ENCODE results near the gene IGSF8. TPM values are rescaled to one million over a fixed set of nuclear protein-coding genes. Genes with fewer than 3 reads are reported as not detected.
"Not testable (repeated sequence)": the region's sequence is repeated elsewhere in the genome, so short reads cannot be mapped to it uniquely, and the experiment has no call there.

The IGSF8 gene
- total RNA-seq, 1 donor, result 52.0 TPM

GRCh38 chr1:160127865-160128523 lies 29.6 kb upstream of the IGSF8 start:
- DNase-seq (ENCODE audit: low read depth in 2 of 3, low spot score in 2 of 3), result no peak

- DNase-seq (ENCODE audit: low read depth in 2 of 3, low spot score in 2 of 3), result no peak
These were observed 29.0 kb upstream of the IGSF8 start for GRCh38 chr1:160127381-160127780.

DNA sequence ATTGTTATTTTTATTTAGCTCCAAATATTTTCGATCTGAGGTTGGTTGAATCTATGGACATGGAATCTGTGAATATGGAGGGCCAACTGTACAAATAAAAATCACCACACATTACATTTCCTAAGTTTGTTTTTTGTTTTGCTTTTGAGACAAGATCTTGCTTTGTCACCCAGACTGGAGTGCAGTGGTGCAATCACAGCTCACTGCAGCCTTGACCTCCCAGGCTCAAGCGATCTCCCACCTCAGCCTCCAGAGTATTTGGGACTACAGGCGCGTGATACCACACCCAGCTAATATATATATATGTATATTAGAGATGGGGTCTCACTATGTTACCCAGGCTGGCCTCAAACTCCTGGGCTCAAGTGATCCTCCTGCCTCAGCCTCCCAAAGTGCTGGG lies 27.9 kb upstream of the IGSF8 start:
- not testable (repeated sequence) for DNase-seq (ENCODE audit: low read depth in 2 of 3, low spot score in 2 of 3)

DNA sequence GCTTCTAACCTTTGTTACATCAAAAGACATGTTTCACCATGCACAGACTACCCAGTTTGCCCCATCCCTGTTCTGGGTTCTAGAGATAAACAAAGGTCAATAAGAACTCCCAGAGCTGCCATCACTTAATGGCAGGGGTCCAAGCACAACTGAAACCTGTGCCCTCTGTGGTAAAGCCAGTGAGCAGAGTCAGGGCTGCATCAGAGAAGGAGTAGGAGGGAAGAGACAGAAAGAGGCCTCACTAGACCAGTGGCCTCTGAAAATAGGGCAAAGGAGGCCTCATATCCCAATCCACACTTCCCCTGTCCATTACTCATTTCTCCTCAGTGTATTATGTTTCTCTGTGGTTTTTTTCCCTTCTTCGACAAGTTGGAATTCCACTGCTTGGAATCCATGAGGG lies 27.3 kb upstream of the IGSF8 start:
- DNase-seq (ENCODE audit: low read depth in 2 of 3, low spot score in 2 of 3), result no peak

DNA sequence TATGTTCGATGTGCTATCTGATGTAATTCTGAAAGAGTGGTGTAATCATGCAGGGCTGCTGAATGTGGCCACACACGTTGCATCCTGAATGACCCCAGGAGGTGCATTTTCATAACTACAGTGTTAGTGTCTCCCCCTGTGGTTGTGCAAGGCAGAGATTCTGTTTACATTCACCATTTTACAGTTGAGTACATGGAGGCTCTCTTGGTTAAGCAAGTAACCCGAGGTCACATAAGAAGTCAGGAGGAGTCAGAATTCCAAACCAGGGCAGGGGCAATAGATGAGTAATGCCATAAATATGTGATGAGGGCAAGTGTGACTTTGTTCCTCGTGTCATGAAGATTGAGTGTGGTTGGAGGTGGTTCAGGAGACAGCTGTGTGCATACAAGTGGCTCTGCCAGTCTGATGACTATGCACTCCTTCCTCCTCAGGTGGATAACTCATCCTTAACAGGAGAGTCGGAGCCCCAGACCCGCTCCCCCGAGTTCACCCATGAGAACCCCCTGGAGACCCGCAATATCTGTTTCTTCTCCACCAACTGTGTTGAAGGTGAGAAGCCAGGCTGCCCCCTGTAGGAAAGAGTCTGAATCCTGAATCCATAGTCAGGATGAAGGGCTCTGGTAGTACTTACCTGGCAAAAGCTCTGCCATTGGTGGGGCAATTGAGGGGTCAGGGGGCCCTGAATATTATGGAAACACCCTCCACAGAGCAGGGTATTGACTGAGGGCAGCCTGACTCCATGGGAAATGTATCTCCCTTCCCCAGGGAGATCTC lies 26.5 kb upstream of the IGSF8 start:
- DNase-seq (ENCODE audit: low read depth in 2 of 3, low spot score in 2 of 3), result no peak

- DNase-seq (ENCODE audit: low read depth in 2 of 3, low spot score in 2 of 3), result no peak
These were observed 25.3 kb upstream of the IGSF8 start for GRCh38 chr1:160123726-160124125.

- no peak for DNase-seq (ENCODE audit: low read depth in 2 of 3, low spot score in 2 of 3)
These were observed 24.6 kb upstream of the IGSF8 start for GRCh38 chr1:160122978-160123495.

DNA sequence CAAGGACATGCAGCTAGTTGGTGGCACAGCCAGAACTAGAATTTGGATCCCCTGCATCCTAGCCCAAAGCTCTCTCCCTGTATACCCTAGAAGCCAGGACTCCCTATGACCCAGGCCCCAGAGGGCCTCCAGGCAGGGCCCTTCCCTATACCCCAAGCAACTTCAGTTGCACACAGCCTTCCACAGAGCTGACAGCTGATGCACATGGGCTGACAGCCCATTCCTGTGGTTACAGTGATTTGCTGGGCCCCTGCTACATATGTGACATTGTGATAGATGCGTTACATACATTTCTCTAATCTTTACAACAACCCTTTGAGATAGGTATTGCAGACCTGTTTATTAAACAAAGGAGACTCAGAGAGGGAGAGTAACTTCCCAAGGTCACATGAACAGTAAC lies 23.0 kb upstream of the IGSF8 start:
- no peak for DNase-seq (ENCODE audit: low read depth in 2 of 3, low spot score in 2 of 3)

- DNase-seq (ENCODE audit: low read depth in 2 of 3, low spot score in 2 of 3), result no peak
These were observed 22.4 kb upstream of the IGSF8 start for GRCh38 chr1:160120797-160121196.

DNA sequence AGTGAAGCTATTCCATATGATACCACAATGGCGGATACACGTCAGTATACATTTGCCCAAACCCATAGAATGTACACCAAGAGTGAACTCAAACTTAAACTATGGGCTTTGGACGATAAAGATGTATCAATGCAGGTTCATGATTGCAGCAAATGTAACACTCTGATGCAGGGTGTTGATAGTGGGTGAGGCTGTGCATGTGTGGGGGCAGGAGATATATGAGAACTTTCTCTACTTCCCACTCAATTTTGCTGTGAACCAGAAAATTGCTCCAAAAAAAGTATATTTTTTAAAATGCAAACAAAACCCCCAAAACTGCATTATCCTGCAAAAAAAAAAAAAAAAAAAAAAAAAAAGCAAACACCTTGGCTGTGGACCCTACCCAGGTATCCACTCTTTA lies 20.5 kb upstream of the IGSF8 start:
- DNase-seq (ENCODE audit: low read depth in 2 of 3, low spot score in 2 of 3), result no peak

DNA sequence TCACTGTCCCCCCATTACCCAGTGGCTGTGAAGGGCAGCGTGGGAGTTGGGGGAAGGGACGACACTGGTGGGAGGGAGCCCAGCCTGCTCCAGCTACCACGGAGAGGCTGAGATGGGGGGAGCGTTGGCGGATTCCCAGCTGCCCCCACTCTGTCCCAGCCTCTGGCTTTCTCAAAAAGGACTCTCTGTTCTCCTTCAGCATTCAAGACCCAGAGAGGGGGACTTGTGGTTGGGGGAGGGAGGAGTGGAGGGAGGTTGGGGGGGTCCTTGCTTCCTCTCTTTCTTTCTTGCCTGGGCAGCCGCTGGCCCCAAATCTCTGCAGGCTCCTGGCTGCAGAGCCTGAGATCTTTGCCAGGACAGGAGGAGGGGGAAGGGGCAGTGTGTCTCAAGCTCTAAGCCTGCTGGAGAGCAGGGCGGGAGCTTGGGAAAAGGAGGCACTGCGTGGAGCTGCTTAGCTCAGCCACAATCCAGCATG lies 19.3 kb upstream of the IGSF8 start:
- no peak for DNase-seq (ENCODE audit: low read depth in 2 of 3, low spot score in 2 of 3)

DNA sequence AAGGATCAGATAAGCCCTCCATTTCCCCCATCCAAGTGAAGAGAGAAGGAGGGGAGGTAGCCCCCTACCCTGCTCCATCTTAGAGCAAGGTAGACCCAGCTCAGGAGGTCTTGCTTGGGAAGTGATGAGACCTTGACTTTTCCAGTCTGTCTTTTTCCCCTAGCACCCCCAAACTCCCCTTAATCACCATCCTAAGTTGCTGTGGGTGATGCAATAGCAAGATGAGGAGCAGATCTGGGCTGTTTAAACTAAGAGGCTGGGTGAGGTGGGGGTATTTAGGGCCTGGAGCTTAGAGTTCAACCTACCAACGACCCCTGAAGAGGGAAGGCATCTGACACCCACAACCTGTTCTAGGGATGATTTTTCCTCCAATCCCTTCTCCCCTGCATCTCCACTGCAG lies 18.9 kb upstream of the IGSF8 start:
- no peak for DNase-seq (ENCODE audit: low read depth in 2 of 3, low spot score in 2 of 3)

DNA sequence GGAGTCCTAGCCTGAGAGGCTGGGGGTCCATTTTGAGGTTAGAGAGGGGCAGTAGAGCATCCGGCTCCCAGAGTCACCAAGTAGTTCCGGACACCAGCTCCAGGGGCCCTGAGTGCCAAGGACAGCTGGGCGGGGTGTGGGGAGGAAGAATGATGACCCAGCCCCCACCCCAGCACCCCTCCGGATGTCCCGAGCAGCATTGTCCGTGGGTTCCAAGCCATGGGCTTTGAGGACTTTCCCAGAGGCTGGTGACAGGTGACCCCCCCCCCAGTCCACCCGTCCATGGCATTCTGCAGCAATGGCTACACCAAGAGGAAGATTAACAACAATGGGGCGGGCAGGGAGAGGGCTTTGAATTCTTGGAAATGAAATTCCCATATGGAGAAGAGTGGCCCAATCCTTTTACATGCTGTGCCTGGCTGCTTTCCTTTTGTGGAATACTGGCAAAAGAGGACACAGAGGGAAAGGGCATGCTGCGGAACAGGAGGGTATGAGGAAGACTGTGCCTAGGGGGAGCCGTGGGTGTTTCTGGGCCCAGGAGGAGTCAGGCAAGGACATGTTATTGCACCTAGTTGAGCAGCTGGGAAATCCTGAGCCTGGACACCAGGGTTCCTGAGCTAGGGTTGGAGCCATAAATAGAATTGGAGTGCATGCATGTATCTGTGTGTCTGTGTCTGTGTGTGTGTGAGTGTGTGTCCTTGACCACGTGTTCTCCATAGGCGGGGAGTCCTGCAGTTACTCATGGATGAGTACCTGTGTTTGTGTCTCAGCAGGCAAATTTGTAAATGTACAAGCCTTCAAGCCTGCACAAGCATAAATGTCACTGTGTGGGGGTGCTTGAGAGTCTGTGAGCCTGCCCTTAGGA lies 18.1 kb upstream of the IGSF8 start:
- no peak for DNase-seq (ENCODE audit: low read depth in 2 of 3, low spot score in 2 of 3)

DNA sequence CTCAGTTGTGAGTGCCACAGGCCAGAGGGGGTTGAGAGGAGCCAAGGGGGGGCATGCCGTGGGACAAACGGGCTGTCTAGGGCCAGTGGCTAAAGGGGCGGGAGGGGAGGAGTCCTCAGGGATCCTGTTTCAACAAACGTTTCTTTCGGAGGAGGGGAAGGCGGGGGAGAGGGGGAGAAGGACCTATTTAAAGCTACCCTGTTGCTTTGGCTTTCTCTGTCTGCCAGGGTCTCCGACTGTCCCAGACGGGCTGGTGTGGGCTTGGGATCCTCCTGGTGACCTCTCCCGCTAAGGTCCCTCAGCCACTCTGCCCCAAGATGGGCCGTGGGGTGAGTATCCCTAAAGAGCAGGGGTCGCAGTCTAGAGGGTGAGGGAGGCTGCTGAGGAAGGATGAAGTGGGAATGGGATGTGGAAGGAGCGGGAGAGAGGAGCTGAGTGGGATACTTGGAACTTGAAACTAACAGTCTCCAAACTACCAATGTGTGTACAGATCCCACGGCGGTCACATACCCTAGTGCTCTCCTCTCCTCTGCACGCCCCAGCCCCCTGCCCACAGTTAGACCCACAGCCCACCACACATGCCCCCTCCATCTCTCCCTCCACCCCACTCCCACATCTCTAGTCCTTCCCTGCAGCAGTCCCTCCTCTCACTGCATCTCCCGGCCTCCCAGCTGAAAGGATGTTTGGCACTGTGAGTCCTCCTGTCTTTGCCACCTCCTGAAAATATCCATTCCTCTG lies 17.3 kb upstream of the IGSF8 start, which contains the start of gene ATP1A2:
TSS of gene ATP1A2 (plus strand) at position 215 of the 738 bp plus-strand sequence. CDS start at position 318, 103 bp downstream.
- no peak for DNase-seq (ENCODE audit: low read depth in 2 of 3, low spot score in 2 of 3)

GRCh38 chr1:160114085-160114484 lies 15.7 kb upstream of the IGSF8 start:
- no peak for DNase-seq (ENCODE audit: low read depth in 2 of 3, low spot score in 2 of 3)

GRCh38 chr1:160113407-160113806 lies 15.0 kb upstream of the IGSF8 start:
- no peak for DNase-seq (ENCODE audit: low read depth in 2 of 3, low spot score in 2 of 3)

DNA sequence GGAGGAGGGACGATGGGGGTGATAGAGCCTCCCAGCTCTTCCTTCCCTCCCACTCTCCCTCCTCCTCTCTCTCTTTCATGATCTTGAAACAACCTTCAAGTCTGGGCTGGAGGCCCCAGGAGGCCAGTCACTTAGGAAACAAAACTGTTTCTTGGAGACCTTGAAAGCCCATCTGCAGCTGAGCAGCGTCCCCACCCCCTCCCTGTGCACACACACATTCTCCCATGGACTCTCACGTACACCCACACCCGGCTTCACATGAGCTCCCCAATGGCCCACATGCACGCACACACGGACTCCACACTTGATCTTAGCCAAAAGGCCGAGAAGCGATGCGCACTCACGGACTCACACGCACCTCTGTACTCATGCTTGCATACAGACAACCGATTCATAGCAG lies 13.9 kb upstream of the IGSF8 start:
- no peak for DNase-seq (ENCODE audit: low read depth in 2 of 3, low spot score in 2 of 3)

DNA sequence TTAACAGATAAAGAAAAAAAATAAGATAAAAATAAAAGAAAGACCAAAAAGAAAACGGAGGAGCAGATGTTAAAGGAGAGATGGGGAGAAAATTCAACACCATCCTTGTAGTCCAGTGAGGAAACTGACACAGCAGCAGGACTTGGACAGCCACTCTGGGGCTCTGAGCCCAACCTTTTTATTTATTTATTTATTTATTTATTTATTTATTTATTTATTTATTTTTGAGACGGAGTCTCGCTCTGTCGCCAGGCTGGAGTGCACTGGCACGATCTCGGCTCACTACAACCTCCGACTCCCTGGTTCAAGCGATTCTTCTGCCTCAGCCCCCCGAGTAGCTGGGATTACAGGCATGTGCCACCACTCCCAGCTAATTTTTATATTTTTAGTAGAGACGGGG lies 13.0 kb upstream of the IGSF8 start:
- DNase-seq (ENCODE audit: low read depth in 2 of 3, low spot score in 2 of 3), result not testable (repeated sequence)

- DNase-seq (ENCODE audit: low read depth in 2 of 3, low spot score in 2 of 3), result no peak
These were observed 11.3 kb upstream of the IGSF8 start for GRCh38 chr1:160109686-160110085.
